Stimulated activated CD4-positive, alpha-beta T cell treated with anti-CD3 and anti-CD28 coated beads, Interleukin-4, amount 100 ng/mL, for 1 hour (primary cell): ENCODE measurements around the gene HYI.
"Not testable (repeated sequence)": the region's sequence is repeated elsewhere in the genome, so short reads cannot be mapped to it uniquely, and the experiment has no call there.

Experiments used
- DNase-seq: peaks from one replicate; pipeline ENCODE4 v3.0.0-alpha.2; 2020

The HYI gene

GRCh38 chr1:43453442-43454269 lies at the start of gene HYI:
HYI (minus strand) TSS chr1:43453931; CDS start chr1:43453793, 138 bp downstream.
- peak; percentile 66 for DNase-seq

DNA sequence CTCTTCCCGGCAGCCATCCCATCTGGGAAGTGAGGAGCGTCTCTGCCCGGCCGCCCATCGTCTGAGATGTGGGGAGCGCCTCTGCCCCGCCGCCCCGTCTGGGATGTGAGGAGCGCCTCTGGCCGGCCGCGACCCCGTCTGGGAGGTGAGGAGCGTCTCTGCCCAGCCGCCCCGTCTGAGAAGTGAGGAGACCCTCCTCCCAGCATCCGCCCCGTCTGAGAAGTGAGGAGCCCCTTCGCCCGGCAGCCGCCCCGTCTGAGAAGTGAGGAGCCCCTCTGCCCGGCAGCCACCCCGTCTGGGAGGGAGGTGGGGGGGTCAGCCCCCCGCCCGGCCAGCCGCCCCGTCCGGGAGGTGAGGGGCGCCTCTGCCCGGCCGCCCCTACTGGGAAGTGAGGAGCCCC lies 48.1 kb upstream of the HYI start:
- DNase-seq: not testable (repeated sequence)

GRCh38 chr1:43499898-43500297 lies 46.2 kb upstream of the HYI start:
- no peak for DNase-seq

GRCh38 chr1:43495204-43495603 lies 41.5 kb upstream of the HYI start:
- no peak for DNase-seq

- no peak for DNase-seq
These were observed 40.1 kb upstream of the HYI start for GRCh38 chr1:43493661-43494450.

GRCh38 chr1:43492826-43493225 lies 39.1 kb upstream of the HYI start:
- no peak for DNase-seq

DNA sequence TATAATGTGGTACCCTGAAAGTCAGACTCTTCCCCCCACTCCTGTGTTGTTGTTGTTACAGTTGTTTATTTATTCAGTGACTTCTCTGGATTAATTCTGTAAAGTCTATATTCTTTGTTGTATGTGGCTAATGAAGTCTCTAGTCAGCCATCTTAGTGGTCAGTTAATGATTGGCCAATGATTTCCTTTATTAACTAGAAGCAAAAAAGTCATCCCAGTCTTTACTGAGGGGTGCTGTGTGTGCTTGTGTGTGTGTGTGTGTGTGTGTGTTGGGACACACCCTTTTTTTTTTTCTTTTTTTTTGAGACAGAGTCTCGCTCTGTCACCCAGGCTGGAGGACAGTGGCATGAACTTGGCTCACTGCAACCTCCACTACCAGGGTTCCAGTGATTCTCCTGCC lies 37.3 kb upstream of the HYI start:
- DNase-seq: no peak

GRCh38 chr1:43488165-43488564 lies 34.4 kb upstream of the HYI start:
- DNase-seq: no peak

- no peak for DNase-seq
These were observed 30.6 kb upstream of the HYI start for GRCh38 chr1:43484367-43484766.

DNA sequence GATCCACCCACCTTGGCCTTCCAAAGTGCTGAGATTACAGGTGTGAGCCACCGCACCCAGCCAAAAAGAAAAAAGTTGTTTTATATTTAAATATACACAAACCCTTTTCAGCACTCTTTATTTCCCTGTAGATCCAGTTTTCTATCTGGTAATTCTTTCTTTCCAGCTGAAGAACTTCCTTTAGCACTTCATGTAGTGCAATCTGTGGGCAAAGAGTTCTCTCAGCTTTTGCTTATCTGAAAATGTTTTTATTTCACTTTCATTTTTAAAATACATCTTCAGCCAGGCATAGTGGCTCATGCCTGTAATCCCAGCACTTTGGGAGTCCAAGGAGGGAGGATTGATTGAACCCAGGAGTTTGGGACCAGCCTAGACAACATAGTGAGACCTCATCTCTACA lies 28.5 kb upstream of the HYI start:
- no peak for DNase-seq

DNA sequence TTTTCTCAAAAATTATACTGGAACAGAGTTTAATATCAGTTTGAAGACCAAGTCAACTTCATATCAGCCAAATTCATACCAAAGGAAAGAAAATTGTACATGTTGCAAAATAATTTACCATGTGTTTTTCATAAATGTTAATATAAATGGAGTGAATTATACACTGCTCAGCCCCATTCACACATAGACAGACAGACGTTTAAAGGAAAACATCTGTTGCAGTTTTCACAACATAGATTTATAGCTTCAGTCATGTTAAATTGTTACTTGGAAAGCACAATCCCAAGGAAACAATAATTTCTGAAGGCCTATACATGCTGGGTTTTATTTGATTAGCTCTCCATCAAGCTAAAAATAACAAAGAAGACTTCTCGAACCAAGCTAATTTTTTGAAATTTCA lies 27.8 kb upstream of the HYI start:
- no peak for DNase-seq

DNA sequence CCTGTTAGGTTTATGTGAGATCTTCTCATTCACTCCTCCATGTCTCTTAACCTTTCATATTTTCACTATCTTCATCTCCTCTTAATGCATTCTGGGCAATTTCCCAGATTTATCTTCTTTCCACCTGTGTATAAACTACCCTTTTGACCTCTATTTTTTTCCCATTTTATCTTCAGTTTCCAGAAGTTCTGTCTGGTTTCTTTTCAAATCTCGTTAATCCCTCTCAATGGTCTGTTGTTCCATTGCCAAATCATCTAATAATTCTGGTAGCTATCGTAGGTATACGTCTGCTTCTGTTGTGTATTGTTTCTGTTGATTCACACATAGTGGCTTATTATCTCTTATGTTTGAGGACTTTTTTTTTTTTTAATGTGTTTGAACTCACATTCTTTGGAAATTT lies 25.7 kb upstream of the HYI start:
- no peak for DNase-seq

GRCh38 chr1:43477716-43478115 lies 24.0 kb upstream of the HYI start:
- no peak for DNase-seq

DNA sequence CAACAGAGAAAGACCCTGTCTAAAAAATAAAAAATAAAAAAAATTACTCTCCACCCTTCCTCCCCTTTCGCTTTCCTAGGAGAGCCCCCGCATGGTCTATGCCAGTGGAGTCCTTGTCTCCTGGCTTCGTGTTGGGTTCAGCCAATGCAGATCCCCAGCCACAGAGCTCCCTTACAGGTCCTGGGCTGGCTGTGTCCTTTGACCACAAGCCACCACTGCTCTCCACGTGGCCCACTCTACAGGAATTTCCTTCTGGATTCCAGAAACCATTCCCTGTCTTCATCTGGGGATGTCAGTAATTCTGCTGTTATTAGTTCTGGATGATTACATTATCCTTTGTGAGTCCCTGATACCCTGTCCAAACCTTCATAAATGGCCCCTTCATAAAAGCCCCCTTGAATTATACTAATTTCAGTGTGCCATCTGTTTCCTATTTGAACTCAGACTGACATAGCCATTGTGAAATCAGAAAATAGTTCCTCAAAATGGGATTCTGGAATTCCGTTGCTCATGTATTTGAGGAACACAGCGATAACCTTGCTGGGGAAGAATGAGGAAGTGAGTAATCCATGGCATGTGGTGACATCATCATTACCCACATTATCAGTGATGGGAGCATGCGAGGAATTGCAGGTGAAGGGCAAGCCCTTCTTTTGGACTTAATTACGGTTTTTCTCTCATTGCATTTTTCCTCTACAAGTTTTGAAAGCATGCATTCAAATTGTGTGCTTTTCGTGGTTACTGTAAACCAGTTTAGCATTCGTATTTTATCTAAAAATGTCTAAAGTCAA lies 22.1 kb upstream of the HYI start:
- not testable (repeated sequence) for DNase-seq

DNA sequence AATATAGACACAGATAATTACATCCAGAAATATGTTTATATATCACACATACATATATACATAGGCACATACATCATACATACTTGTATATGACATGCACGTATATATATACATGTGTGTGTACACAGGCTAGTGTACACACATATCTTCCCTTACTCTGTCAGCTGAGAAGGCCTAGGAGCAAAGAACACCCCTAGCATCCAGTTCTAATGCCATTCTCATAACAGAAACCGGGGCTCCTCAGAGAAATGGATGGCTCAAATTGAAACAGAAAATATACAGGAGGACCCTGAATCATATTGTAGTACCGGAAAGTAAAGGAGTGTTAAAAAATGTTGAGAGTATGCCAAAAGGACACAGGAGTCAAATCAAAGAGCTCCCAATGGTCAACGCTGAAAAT lies 19.7 kb upstream of the HYI start:
- no peak for DNase-seq

DNA sequence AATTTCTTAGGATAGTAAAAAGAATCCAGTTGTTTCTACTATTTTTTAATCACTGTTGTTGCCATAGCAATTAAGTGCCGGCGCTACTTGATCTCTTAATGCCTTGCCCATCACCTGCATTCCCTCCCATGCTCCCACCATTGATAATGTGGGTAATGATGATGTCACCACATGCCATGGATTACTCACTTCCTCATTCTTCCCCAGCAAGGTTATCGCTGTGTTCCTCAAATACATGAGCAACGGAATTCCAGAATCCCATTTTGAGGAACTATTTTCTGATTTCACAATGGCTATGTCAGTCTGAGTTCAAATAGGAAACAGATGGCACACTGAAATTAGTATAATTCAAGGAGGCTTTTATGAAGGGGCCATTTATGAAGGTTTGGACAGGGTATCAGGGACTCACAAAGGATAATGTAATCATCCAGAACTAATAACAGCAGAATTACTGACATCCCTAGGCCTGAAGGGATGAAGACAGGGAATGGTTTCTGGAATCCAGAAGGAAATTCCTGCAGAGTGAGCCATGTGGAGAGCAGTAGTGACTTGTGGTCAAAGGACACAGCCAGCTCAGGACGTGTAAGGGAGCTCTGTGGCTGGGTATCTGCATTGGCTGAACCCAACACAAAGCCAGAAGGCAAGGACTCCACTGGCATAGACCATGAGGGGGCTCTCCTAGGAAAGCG lies 18.9 kb upstream of the HYI start:
- not testable (repeated sequence) for DNase-seq

DNA sequence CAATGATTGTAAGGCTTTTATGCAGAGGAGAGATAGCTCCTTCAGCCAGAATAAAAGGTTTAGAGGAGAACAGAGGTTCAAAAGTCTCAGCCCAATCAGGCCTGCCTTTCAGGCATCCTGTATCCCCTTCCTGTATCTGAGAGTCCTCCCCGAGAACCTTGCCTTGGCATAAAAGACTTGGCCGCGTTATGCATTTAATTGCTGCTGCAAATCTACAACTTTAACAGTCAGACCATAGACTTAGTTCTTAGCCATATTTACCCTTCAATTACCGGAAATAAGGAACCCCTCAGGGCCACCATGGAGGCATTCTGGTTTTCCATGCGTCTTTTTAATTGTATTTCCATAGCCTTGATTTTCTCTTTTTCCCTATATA lies 18.3 kb upstream of the HYI start:
- no peak for DNase-seq

DNA sequence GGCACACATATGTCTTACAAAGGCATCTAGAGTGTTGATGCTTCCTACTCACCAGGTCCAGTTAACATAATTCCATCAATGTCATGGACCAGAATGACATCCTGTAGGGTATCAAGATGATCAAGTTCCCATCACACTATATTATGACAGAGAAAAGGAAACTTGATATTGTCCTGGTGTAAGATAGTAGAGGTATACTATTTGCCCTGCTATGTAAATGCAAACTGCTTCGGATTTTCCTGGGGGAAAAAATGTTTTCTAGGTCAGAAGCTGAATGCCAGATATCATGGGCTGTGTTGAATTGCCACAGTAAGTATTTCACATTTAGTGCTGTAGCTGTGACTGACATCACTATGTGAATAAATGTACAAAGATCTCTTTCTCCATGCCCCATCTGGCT lies 16.2 kb upstream of the HYI start:
- no peak for DNase-seq

- no peak for DNase-seq
These were observed 14.7 kb upstream of the HYI start for GRCh38 chr1:43468414-43468813.

- DNase-seq: no peak
These were observed 12.7 kb upstream of the HYI start for GRCh38 chr1:43466403-43466802.

DNA sequence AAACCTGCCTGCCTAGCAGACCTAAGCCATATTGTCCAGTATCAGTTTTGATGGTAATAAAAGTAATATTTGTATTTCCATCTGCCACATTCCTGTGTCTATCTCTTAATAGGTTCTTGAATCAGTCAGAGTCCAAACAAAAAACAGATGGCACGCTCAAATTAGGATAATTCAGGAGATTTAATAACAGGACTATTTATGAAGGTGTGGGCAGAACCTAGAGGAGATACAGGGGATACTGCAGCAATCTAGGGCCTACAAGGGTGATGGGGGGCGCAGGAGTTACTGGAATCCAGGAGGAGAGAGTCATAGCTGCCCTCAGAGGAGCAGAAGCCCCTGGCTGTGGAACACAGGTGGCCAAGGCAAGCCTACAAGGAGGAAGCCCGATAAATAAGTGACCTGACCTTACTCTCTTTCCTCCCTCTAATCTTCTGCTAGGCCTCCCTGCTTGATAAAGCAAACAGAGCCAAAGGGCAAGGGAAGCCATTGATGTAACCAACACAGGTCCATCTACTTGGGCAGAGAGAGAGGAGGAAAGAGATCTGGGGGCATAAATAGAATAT lies 11.9 kb upstream of the HYI start:
- no peak for DNase-seq

DNA sequence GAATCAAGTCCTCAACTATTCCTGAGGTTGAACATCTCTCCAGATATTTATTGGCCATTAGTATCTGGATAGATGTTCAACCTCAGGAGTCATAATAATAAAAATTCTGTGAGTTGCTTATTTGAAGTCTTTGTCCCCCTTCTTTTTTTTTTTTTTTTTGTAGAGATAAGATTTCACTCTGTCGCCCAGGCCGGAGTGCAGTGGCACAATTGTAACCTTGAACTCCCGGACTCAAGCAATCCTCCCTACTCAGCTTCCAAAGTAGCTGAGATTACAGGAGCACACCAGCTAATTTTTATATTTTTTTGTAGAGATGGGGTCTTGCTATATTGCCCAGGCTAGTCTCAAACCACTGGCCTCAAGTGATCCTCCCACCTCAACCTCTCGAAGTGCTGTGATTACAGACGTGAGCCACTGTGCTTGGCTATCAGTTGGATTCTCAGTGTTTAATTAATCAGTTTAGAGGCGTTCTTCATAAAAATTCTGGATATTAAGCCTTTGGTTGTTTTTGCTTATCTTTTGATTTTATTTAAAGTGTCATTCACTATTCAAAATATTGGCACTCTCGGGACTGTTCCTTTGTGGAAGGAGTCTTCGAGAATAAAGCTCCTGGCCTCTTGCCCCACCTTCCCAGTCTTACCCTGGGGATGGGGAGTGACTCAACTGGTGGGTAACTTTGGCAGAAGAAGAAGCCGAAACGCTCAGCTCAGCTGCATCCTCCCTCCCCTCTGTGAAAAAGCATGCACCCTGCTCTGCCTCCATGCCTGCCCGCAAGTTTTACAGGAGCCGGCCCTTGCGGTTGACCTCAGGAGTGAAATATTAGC lies 11.2 kb upstream of the HYI start:
- no peak for DNase-seq
